ENCODE results near the gene PAK1. TPM values are rescaled to one million over a fixed set of nuclear protein-coding genes. Genes with fewer than 3 reads are reported as not detected.

Gene PAK1
- total RNA-seq, result 30.7 and 32.0 TPM in 2 replicates

DNA sequence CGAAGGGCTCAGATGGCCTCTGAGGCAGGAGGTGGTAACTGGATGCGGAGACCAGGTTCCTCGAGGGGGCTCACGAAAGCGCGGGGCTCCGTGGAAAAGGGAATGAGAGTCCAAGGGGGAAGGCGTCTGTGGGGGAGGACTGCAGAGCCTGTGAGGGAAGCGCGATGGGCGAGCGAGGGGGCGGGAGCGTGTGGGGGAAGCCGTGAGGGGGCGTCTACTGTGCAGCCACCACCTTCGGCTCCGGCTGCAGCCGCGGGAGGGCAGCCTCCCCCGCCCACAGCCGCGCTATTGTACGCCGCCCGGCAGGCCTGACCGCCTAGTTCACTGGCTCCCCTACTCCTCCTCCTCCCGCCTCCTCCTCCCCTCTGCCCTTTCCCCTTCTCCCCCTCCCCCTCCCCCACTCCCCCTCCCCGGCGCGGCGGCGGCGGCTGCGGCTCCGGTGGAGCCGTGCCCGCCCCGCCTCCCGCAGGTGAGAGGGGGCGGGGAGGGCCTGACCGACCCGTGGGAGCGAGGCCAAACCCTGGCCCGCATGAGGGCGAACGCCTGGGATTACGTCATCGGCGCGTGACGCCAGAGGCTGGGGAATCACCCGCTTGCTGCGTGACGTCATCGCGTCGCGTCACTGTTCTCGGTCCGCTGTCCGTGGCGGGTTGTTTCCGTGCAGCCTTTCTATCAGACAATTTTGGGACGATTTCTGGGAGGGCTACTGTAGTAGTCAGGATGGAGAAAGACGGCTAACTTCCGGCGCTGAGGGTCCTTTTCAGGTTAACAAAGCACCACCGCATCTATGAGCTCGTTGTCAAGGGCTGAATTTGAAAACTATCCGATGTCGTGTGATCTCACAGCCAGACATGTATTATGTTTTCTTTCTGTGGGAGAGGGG is at the start of gene PAK1:
TSS of gene PAK1 (minus strand) at position 294 of the 883 bp plus-strand sequence. CDS start 81,574 bp downstream, outside the sequence.

DNA sequence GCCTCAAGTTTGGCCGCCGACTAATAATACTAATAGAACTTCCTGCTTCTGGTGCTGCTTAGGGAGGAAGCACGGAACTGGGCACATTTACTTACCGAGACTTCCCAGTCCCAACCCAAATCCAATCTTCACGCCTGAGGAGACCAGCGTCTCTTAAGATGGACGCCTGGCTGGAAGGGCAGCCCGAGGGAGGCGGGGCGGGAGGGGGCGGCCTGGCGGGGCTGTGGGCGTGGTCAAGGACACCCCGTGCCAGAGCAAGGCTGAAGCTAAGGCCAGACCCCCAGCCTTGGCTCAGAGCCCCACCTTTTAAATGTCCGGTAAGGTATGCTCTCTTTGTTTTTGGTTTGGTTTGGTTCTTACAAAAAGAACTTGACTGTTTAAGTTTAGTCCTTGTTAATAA is 172.4 kb downstream of the PAK1 start, which contains the start of gene GDPD4:
TSS of gene GDPD4 (minus strand) at position 177 of the 400 bp plus-strand sequence. CDS start 16,549 bp downstream, outside the sequence.

Other genes with a start within 250 kb of the PAK1 start
- gene GDPD4, start 172.4 kb downstream of the PAK1 start, total RNA-seq, result not detected in 2 replicates
- 3.9 and 4.4 TPM in 2 replicates for gene AQP11, start 115.9 kb upstream of the PAK1 start, total RNA-seq
- 141 and 299 TPM in 2 replicates for gene CLNS1A, start 163.7 kb upstream of the PAK1 start, total RNA-seq